GM19468 (cell line): Measurements from ENCODE around the gene GALNT6.

Source experiments
- ATAC-seq: cut with Tn5 transposase; IDR thresholded peaks from one replicate; pipeline ENCODE4 v1.9.1; 2021; ENCODE audit warnings: mild to moderate bottlenecking, moderate library complexity, moderate number of reproducible peaks; ENCODE audit not compliant: unreplicated experiment; ENCODE audit errors: extremely low read depth

GALNT6 gene

GRCh38 chr12:51391283-51392123 lies at the start of gene GALNT6:
Gene GALNT6, minus strand, starts transcription at chr12:51391406. Its CDS starts 11,625 bp downstream, at chr12:51379781.
- peak; percentile 28 for ATAC-seq

DNA sequence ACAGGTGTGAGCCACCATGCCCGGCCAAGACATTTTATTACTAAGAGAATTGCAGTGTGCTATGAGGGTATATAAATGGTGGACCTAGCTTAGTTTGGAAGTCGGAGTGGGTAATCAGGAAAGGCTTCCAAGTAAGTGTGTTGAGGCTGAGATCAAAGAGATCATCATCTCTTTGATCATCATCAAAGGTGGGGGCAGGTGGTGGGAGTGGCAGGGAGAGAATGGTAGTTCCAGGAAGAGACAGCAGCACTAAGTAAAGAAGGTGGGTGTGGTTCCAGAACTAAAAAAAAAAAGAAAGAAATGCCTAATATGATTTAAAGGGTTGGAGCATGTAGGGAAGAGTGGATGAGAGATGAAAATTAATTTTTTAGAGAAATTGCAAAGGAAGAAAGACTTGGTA lies 48.1 kb upstream of the GALNT6 start:
- ATAC-seq = no peak

- ATAC-seq = no peak
Measured at GRCh38 chr12:51437431-51437830, 46.2 kb upstream of the GALNT6 start.

- no peak for ATAC-seq
Measured at GRCh38 chr12:51434305-51434704, 43.1 kb upstream of the GALNT6 start.

GRCh38 chr12:51432921-51433320 lies 41.7 kb upstream of the GALNT6 start:
- ATAC-seq = no peak

GRCh38 chr12:51430196-51430895 lies 39.1 kb upstream of the GALNT6 start:
- ATAC-seq = no peak

DNA sequence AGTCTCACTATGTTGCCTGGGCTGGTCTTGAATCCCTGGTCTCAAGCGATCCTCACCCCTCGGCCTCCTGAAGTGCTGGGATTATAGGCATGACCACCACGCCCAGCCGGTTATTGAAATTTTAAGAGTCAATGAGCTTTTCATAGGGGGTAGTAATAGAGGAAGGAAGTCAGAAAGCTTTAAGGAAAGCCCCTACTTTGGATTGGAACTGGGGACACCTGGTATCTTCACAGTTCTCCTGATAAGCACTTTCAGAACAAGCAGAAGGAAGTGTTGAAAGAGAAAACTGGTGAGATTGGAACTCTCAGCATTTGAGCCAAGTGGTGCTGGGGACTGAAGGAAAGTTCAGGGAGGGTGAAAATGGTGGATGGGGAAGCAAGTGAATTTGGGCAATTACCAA lies 38.5 kb upstream of the GALNT6 start:
- no peak for ATAC-seq

GRCh38 chr12:51428256-51428655 lies 37.0 kb upstream of the GALNT6 start:
- ATAC-seq = no peak

DNA sequence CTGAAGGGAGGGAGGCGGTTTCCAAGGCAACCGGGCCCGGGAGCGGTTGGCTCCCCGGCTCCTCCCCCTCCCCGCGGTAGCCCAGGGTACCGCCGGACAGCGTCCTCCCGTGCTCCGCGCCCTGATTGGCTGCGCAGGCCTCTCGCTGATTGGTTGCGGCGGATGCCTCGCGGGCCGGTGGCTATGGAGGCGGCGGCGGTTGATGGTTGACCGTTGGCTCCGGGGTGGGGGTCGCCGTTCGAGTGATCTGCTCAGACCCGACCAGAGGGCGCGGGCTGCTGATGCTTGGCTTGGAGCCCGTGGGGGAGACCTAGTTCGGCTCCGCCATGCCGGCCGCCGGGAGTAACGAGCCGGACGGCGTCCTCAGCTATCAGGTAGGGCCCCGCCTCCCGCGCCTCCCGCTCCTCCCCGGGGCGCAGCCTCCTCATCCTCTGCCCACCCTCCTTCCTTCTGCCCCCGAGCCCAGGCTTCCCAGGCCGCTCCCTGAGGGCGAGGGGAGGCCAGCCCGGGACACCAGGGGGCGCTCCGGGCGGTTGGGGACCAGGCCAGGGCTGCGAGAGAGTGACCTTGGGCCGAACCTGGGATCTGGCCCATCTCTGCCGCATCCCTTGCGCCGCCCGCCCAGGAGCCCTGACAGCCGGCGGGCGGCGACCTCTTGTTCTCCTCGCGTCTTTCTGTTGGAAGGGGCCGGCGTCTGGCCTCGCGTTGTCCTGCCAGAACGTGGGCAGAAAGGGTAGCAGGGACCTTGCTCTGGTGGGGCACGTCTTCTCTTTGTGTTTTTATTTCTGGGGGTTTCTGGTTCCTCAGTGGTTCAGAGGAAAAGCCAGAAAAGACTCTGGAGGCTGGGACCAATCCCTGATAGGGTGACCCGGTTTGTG lies 33.7 kb upstream of the GALNT6 start, which contains the start of gene SLC4A8:
Gene SLC4A8, plus strand, starts transcription at position 170 of the 878 bp plus-strand sequence. Its CDS starts 157 bp downstream, at position 327.
- ATAC-seq = peak; percentile 80

- ATAC-seq = no peak
Measured at GRCh38 chr12:51424094-51424661, 33.0 kb upstream of the GALNT6 start.

DNA sequence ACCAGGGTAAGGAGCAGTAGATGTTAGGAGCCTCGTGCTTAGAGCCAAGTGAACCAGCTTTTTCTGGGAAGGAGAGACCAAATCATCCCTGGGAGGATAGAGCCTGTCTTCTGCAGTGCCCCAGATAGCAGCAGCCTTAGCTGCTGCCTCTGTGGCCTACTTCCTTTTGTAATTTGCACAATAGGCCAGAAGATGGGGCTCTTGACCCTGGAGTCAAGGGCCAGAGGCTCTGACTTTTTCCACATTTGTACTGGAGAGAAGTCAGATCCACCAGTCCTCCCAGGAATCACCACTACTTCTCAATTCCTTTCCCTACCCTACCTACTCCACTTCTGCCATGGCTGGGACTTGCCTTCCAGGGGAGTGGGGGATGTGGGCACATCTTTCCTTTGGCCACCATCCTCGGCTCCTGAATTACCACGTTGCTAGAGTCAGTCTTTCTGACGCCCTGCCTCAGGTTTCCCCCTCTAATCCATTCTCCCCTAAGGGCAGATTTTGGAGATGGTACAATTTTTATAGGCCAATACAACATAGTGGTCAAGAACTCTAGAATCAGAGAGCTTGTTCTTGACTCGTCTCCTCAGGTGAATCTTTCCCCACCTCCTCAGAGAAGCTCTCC lies 30.2 kb upstream of the GALNT6 start:
- ATAC-seq = no peak

GRCh38 chr12:51419425-51420193 lies 28.4 kb upstream of the GALNT6 start:
- ATAC-seq = no peak

DNA sequence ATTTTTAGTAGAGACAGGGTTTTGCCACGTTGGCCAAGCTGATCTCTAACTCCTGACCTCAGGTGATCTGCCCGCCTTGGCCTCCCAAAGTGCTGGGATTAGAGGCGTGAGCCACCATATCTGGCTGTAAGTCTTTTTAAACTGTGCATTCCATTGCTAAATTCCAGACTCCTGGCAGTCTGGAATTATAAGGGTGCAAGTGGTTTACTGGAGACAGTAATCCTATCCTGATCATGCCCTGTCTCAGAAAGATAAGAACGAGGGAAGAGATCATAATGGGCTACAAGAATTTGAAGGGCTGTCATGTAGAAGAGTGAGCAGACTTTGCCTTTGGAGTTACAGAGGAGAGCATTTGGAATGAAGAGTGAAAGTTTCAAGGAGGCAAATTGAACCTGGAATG lies 26.6 kb upstream of the GALNT6 start:
- ATAC-seq = no peak

- ATAC-seq = no peak
Measured at GRCh38 chr12:51415931-51416330, 24.7 kb upstream of the GALNT6 start.

DNA sequence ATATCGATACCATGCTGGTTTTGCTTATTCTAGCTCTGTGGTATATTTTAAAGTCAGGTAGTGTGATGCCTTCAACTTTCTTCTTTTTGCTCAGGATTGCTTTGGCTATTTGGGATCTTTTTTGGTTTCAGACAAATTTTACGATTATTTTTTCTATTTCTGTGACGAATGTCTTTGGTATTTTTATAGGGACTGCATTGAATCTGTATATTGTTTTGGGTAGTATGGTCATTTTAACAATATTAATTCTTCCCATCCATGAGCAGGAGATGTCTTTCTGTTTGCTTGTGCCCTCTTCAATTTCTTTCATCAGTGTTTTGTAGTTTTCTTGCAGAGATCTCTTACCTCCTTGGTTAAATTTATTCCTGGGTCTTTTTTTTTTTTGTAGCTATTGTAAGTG lies 22.6 kb upstream of the GALNT6 start:
- ATAC-seq = no peak

DNA sequence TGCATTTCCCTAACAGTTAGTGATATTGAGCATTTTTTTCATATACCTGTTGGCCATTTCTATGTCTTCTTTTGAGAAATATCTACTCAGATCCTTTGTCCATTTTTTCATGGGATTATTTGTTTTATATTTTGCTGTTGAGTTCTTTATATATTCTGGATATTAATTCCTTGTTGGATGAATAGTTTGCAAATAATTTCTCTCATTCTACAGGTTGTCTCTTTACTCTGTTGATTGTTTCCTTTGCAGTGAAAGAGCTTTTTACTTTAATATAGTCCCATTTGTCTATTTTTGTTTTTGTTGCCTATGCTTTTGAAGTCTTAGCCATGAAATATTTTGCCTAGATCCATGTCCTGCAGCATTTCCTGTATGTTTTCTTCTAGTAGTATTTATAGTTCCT lies 21.9 kb upstream of the GALNT6 start:
- ATAC-seq = no peak

DNA sequence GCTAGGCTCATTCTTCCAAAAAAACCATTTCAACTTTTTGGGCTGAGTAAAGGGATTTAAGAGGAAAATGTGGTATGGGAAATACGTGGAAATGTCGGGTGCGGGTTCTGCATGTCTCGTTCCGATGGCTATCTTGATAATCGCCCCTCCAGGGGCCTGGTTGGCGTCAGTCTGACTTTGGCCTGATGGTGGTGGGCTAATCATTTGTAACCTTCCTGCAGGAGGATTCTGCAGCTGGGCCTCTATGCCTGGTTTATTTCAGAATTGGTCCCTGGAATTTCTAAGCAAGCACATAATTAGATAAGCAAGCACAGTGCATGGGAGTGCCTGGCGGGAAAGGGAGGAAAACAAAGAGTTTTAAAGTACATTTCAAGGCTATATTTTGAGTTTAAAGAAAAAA lies 18.6 kb upstream of the GALNT6 start:
- ATAC-seq = no peak

DNA sequence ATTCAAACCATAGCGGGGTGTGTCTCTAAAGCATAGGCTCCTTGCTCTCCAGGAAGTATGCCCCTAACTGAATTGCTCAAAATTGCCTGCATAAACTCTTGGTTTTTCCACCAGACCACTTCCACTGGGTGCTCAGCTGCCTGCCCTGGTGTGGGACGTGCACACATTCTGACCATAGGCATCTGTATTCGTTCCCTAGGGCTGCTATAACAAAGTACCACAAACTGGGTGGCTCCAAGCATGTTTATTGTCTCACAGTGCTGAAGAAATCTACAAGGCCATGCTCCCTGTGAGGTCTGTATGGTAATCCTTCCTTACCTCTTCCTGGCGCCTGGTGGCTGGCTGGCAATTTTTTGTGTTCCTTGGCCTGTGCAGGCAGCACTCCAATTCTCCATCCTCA lies 16.4 kb upstream of the GALNT6 start:
- ATAC-seq = no peak

- no peak for ATAC-seq
Measured at GRCh38 chr12:51406859-51407258, 15.7 kb upstream of the GALNT6 start.
